ENCODE measurements around the gene EPC1. TPM values are rescaled to one million over a fixed set of nuclear protein-coding genes. Genes with fewer than 3 reads are reported as not detected.

Gene EPC1
- total and polyA plus RNA-seq, 9 of the 15 experiments (the other 6 are each of a cell fraction or from before 2014, with no cell fraction given): 7.0 to 43.6 (median 16.1) TPM

DNA sequence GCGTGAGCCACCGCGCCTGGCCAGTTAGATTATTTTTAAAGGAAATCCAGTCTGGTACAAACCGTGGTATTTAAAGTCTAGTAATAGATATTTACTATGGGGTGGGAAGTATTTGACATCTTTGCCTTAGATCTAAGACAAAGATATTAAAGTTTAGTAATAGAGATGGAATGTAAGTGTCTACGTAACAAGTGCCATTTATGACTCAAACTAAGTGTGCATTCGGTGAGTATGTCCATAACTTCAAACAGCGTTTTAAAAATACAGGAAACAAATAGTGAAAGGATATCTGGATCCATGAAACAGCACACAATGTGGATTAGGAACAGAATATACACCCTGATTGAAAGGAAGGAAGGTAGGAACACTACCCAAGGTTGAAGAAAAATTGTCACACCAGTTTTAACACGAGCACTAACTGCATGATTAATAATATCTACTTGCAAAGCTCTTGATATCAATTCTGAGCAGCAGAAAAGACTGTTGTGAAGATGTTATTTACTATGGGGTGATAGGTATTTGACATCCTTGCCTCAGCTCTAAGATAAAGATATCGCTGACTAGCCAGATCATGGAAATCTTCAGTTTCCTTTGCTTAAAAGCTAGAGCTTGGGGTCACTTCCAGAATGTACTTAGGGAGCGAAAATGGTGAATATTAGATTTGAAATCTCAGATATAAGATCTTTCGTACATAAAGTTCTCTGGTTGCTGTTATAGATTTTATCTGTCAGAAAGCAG lies 48.7 kb downstream of the EPC1 start:
- H3K9me3 ChIP-seq (replicated peaks; ENCODE audit: control insufficient read depth, insufficient read depth, low read depth, low read length): no peaks in the 10 kb centered on the region
- DNase-seq (ENCODE audit: extremely low read depth in 1 of 4, low spot score in 3 of 4) (no peak), FAIRE-seq (no peak), ATAC-seq (no peak)
- WGBS (ENCODE audit: insufficient coverage, low coverage, missing lambda C conversion rate): 89% methylated on average over 11 of the region's 11 CpGs
- POLR2A ChIA-PET: no interaction called here
- TF ChIP-seq ZNF316 (IDR thresholded peaks at IDR 0.05): peak; percentile 57
- TF ChIP-seq NEUROD1 (IDR thresholded peaks at IDR 0.05; ENCODE audit: borderline replicate concordance, low read depth, low read length, partially characterized antibody): no peak
- no peak for TF ChIP-seq FOXP4 (CRISPR knock-in tag; IDR thresholded peaks at IDR 0.05; ENCODE audit: borderline replicate concordance)
- TF ChIP-seq PCBP1 (IDR thresholded peaks at IDR 0.05; ENCODE audit: low read depth, low read length, poor library complexity, severe bottlenecking): no peak
- no peak for TF ChIP-seq FOXK2 (conservative IDR thresholded peaks at IDR 0.05 in 1 of 2, IDR thresholded peaks at IDR 0.05 in 1 of 2; ENCODE audit: low read depth in 2 of 2)
- 0 out of 2 replicates have a peak, but pooled peaks have one; percentile 5 for TF ChIP-seq MAFF (IDR thresholded peaks at IDR 0.05; ENCODE audit: low read length)
- TF ChIP-seq ZBTB43 (CRISPR knock-in tag; IDR thresholded peaks at IDR 0.05): no peak
- TF ChIP-seq C11orf30 (IDR thresholded peaks at IDR 0.05; ENCODE audit: low read depth): peak; percentile 31; the same call in 1 of the 2 replicates
- no peak for TF ChIP-seq NUFIP1 (IDR thresholded peaks at IDR 0.05; ENCODE audit: partially characterized antibody)
- no peak for TF ChIP-seq ZBTB1 (CRISPR knock-in tag; IDR thresholded peaks at IDR 0.05; ENCODE audit: borderline replicate concordance, low read depth)
- TF ChIP-seq XRCC4 (IDR thresholded peaks at IDR 0.05; ENCODE audit: extremely low read depth, insufficient read depth, insufficient read length): no peak
- TF ChIP-seq MAFG (tag; conservative IDR thresholded peaks at IDR 0.05): 0 out of 2 replicates have a peak, but pooled peaks have one; percentile 35
- in situ Hi-C loops (cut with MboI) (no loop called here), intact Hi-C loops (cut with micrococcal nuclease) (no loop called here)
- H4K20me1 ChIP-seq (replicated peaks; ENCODE audit: control insufficient read depth, insufficient read depth, low read length): no peaks in the 10 kb centered on the region
- H3K36me3 ChIP-seq (ENCODE audit: control insufficient read depth, insufficient read depth, low read length): peaks cover 23% of the 10 kb centered on the region; the same call in 2 of the 3 replicates
- no peak overlapping the region for H3K27ac ChIP-seq (ENCODE audit: extremely low read depth, low read depth, low read length)
- peaks cover 72% of the 10 kb centered on the region for H3K79me2 ChIP-seq (ENCODE audit: control insufficient read depth, insufficient read depth, low read length)
- no peaks in the 10 kb centered on the region for H3K4me1 ChIP-seq (replicated peaks in 1 of 2; ENCODE audit: control insufficient read depth in 2 of 2, insufficient read depth in 2 of 2, low read length in 2 of 2)
- H3K9ac ChIP-seq (ENCODE audit: insufficient read depth in 1 of 2, low read depth in 2 of 2, low read length in 2 of 2): no peak overlapping the region
- no peaks in the 10 kb centered on the region for H3K27me3 ChIP-seq (ENCODE audit: control insufficient read depth in 2 of 2, insufficient read depth in 2 of 2, low read length in 2 of 2)
- CTCF ChIA-PET (ENCODE audit: low intra/inter-chr PET ratio): no interaction called here
- BruUV-seq (replicated peaks): no TSS peak
- H3K9me1 ChIP-seq (ENCODE audit: control insufficient read depth, insufficient read depth, low read length): no peaks in the 10 kb centered on the region
- H3K4me3 ChIP-seq: no peak overlapping the region
- H3K4me2 ChIP-seq (ENCODE audit: insufficient read depth, low read length): no peak overlapping the region
- H2AFZ ChIP-seq (ENCODE audit: low read depth, low read length): no peak overlapping the region

Data from K562 (cell line).